ENCODE results near the gene CAND2. TPM values are rescaled to one million over a fixed set of nuclear protein-coding genes. Genes with fewer than 3 reads are reported as not detected.
"Not testable (repeated sequence)": the region's sequence is repeated elsewhere in the genome, so short reads cannot be mapped to it uniquely, and the experiment has no call there.

Gene CAND2
- total RNA-seq, 1 donor from 2014 or later, result 69.2 TPM

DNA sequence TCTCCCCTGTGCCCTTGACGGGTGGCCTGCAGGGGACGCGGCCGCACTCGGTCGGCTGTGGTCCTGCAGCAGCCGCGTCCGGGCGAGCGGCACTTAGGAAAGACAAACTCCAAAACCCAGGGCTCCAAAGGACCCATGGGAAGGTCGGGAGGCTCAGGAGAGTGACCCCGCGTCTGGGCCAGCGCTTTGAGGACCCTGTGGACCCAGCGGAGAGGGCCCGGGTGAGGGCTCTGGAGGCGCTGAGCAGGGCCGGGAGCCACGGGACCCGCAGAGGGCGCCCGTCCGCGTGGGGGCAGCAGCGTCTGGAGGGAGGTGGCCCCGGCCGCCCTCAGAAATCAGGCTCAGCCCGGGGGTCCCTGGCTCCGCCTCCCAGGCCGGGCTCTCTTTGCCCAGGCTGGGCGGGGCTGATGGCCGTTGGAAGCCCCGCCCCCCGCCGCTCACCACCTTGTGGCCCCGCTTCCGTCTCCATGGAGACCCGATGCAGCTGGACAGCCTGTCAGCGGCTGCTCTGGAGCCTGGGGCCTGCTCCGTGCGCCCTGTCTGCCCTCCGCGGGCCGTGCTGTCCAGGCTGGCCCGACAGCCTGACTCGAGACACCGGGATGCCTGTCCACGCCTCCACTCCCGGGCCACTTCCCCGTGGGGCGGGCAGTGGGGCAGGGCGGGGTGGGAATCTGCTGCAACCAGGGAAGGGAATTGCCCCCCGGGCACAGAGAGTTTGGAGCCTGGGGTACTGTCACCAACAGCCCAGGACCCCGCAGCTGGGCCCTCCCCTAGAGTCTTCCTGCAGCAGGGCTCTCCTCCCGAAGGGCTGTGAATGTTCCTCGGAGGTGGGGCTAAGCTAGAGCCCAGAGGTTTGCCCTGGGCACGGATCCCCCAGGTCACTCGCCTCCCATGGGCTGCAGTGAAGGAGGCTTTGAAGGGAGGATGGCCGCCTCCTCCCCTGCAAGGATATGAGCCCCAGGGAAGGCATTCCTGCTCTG, 79.7 kb downstream of the CAND2 start:
- intact Hi-C loops (cut with micrococcal nuclease), result no loop called here
- peak; percentile 76 for DNase-seq
- peak; percentile 84 for ATAC-seq

DNA sequence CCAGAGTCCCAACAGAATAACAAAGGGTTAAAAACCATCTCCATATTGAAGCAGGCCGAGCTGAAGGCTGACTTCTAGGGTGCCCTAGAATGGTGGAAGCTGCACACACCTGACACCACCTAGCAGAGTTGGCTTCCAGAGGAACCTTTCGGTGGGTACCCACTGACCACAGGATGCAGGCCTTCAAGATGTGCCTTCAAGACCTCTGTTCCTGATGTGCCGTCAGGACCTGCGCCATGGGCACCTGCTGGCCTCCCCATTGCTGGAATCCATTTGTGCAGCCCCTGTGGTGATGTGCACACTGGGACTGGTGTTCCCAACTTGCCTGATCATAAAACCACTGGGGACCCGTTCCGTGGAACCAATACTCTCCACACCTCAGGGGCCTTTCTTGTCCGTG, 80.6 kb downstream of the CAND2 start:
- intact Hi-C loops (cut with micrococcal nuclease), result no loop called here
- DNase-seq, result no peak
- ATAC-seq, result no peak

DNA sequence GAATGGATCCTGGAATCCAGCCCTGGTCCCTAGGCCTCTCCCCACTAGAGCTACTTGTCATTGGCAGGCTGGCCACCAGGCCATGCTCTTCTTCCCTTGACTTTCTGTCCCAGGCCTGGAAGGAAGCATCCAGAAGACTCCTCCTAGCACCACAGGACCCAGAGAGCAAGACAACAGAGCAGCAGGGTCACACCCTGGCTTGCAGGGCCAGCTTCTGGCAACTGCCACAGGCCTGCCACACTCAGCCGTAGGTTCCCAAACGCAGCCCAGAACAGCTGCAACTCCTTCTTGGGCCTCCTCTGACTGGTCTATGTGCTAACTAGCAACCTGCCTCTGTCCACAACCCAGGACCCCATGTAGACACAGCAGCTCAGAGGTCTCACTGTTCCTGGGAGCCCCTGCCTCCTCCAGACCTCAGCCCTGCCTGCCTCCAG, 81.7 kb downstream of the CAND2 start:
- ATAC-seq (no peak), DNase-seq (no peak)
- intact Hi-C loops (cut with micrococcal nuclease), result no loop called here

DNA sequence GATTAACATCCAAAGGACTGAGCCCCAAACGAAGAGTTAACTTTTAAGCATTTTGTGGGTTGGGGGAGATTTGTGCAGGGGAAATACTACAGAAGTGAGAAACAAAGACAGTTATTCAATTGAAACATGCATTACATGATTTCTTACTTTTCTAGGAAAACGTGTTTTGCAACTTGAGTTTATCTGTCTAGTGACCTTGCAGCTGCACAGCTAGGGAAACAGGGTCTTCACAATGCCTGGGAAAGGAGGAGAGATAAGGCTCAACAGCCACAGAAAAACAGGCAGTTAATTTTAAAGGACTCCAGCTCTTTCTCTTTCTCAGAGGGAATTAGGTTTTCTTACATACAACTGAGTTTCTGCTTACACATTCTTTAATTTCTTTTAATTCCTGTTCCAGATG, 82.3 kb downstream of the CAND2 start:
- DNase-seq; intact Hi-C loops (cut with micrococcal nuclease): not testable (repeated sequence)

DNA sequence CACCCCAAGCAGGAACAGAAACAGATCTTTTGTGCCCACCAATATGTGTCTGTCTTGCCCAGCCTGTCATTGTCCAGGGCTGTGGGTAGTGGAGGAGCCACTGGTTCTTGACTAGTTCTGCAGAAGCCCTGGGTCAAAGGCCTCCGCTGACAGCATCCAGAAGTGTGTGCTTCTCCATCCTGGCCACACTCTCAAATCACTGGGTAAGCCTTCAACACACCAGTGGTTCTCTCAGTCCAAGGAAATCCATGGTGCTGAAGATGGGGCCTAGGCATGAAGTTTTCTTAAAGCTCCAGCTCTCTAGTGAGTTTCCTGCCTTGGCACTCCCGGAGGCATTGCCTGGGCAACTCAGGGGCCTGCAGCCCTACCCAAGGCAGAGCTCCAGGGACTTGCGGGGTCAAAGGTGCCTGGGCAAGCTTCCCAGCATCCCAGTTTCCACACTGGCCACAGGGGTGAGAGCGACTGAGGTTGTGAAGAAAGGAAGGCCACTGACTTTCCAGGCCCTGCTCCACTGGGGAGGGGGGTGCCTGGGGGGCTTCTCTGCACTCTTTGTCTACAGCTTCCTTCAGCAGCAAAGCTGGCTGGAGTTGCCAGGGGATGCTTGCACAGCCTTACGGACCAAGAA, 82.8 kb downstream of the CAND2 start:
- DNase-seq, result no peak

More for the DNA sequence above, 82.3 kb downstream of the CAND2 start:
- ATAC-seq, result not testable (repeated sequence)

DNA sequence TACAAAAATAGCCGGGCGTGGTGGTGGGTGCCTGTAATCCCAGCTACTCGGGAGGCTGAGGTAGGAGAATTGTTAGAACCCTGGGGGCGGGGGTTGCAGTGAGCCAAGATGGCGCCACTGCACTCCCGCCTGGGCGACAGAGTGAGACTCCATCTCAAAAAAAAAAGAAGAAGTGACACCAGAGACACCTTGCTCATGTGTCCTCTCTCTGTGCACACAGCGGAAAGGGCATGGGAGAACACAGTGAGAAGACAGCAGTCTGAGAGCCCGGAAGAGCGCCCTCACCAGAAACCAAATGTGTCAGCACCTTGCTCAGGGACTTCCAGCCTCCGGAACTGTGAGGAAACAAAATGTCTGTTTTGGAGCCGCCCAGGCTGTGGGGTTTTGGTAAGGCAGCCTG, 85.4 kb downstream of the CAND2 start:
- ATAC-seq; intact Hi-C loops (cut with micrococcal nuclease); DNase-seq: not testable (repeated sequence)

More for the DNA sequence above, 82.8 kb downstream of the CAND2 start:
- ATAC-seq, result no peak
- intact Hi-C loops (cut with micrococcal nuclease), result no loop called here

DNA sequence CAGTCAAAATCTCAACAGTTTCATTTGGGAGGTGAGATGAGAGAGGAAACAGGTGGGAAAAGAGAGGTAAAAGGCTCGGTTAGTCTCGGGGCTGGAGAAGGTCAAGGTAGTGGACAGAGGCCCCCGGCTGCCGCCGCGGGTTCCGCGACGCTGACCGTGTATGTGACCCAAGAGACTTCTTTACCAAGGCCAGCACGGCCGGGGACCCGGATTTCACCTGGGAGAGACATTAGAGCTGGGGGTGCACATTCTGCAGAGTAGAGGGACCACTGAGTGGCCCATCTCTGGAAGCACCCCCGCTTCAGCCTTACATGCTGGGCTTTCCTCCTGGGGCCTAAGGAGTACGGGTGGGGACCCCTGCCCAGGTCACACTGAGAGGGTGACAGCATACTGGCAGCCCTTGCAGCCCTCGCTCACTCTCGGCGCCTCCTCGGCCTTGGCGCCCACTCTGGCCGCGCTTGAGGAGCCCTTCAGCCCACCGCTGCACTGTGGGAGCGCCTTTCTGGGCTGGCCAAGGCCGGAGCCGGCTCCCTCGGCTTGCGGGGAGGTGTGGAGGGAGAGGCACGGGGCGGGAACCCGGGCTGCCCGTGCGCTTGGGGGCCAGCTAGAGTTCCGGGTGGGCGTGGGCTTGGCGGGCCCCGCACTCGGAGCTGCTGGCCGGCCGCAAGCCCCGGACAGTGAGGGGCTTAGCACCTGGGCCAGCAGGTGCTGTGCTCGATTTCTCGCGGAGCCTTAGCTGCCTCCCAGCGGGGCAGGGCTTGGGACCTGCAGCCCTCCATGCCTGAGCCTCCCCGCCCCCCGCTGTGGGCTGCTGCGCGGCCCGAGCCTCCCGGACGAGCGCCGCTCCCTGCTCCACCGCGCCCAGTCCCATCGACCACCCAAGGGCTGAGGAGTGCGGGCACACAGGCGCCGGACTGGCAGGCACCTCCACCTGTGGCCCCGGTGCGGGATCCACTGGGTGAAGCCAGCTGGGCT, 86.1 kb downstream of the CAND2 start:
- intact Hi-C loops (cut with micrococcal nuclease), result no loop called here
- DNase-seq, result no peak
- no peak for ATAC-seq

DNA sequence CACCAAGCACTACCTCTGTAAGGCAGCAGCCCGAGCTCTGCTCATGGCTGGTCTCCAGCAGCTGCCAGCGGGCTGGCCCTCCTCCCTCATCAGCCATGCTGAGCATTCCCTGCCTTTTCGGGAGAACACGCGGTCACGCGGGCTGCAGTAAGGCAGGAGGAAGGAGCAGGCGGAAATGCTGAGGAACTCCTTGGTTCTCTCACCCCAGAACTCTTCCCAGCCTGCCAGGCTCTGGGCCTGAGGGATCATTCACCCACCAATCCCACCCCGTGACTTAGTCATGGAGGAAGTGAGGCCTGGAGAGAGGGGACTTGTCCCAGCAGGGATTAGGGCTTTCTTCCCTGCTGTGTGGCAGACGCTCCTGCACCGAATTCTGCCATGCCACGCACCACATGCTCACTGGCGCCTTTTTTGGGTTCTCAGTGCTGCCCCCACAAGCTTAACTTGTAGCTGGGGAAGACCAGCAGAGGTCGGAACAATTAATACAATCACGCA, 87.8 kb downstream of the CAND2 start:
- DNase-seq (peak; percentile 78), ATAC-seq (peak; percentile 95)
- intact Hi-C loops (cut with micrococcal nuclease), result no loop called here

Other genes with a start within 250 kb of the CAND2 start
- gene MKRN2, start 239.6 kb upstream of the CAND2 start, total RNA-seq, result 33.6 TPM
- 153 TPM for gene RAF1, start 132.6 kb upstream of the CAND2 start, total RNA-seq
- gene TMEM40, start 37.4 kb upstream of the CAND2 start, total RNA-seq, result 2.8 TPM
- 931 TPM for gene RPL32, start 44.9 kb downstream of the CAND2 start, total RNA-seq